T-helper 1 cell (primary cell): ENCODE measurements around the gene PTPRO.
"Not testable (repeated sequence)": the region's sequence is repeated elsewhere in the genome, so short reads cannot be mapped to it uniquely, and the experiment has no call there.

ENCODE experiments used
- DNase-seq, 5 donors: peaks; one replicate each; pipeline ENCODE4 v3.0.0-alpha.2; 2012 to 2020

Gene PTPRO

GRCh38 chr12:15608406-15608805, 286.1 kb downstream of the PTPRO start:
- DNase-seq: no peak

- no peak for DNase-seq
These were observed 286.6 kb downstream of the PTPRO start for GRCh38 chr12:15608941-15609340.

- DNase-seq: no peak
These were observed 291.7 kb downstream of the PTPRO start for GRCh38 chr12:15613981-15614380.

DNA sequence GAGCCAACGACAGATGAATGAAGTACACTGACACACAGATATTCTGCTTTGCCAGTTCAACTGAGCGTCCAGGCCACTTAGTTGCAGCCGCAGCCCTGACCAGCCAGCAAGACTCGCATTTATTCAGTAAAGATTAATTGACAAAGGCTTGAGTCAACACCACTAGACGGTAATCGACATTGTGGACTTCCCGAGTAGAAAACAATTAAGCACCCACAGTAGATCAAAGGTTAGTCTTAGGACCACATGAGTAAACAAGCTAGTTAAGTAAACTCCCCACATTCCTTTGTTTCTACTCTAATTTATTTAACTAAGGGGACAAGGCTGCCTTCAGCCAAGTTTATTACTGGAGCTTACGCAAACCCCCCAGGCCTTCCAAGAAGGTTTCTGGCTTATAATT, 294.2 kb downstream of the PTPRO start:
- not testable (repeated sequence) for DNase-seq

- no peak for DNase-seq
These were observed 298.6 kb downstream of the PTPRO start for GRCh38 chr12:15620741-15621539.

DNA sequence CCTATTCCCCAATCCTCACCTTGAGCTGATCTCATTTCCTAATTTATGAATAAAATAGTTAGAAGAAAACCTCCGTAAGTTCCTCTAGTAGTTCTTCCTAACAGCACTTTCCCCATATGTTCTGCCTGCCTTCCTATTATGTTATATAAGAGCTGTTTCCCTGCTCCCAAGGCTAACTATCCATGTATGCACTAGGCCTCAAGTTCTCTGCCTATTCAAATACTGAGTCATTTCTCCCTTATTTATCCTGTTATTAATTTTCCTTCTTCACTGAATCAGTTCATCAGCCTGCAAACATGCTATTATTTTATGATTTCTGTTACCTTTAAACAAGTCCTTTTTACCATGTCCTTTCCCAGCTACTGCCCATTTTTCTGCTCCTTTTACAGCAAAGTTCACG, 302.8 kb downstream of the PTPRO start:
- DNase-seq: no peak

GRCh38 chr12:15627995-15628945, 306.0 kb downstream of the PTPRO start:
- DNase-seq: no peak

DNA sequence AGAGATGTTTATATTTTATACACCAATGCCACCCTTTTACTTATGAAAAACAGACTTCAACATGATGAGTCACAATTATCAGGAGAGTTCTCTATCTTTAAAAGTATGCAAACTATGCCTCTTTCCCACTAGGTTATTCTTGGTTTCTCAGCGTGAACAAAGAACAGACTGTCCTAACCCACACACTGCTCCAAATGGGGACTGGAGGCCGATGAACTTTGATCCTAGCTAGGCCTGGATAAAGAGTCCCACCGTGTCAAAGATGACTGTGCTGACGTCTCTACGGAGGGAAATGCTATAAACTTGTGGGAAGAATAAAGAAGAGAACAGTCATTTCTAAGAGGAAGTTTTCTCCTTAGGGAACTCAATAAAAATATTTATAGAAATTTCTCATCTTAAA, 306.8 kb downstream of the PTPRO start:
- no peak for DNase-seq

GRCh38 chr12:15629761-15630160, 307.5 kb downstream of the PTPRO start:
- no peak for DNase-seq

DNA sequence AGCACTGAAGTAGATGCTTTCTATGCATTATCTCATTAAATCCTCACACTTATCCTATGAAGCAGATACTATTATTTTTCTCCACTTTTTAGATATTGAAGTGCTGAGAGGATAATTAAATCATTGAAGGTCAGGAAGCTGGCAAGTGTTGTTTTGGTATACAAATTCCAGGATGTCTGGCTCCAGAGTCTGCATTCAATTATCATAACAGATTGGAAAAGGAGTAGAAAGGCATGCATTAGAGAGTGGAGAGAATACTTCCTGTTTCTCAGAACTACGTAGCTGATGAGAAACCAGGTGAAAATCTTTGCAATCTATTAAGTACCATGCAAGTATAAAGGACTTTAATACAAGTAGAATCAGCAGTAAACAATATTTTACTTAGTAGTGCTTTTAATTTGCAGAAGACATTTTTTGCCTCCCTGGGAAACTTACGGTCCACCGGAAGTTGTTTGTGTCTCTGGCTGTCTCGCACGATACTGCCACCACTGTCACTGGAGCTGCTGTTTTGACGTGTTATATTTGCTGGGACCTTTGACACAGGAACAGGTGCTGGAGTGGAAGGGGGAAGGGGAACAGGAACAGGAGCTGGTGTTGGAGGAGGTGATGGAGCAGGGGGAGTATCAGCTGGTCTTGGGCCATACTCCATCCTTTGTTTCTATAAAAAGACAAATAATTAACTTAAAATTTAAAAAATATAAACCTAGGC, 308.9 kb downstream of the PTPRO start:
- no peak for DNase-seq

DNA sequence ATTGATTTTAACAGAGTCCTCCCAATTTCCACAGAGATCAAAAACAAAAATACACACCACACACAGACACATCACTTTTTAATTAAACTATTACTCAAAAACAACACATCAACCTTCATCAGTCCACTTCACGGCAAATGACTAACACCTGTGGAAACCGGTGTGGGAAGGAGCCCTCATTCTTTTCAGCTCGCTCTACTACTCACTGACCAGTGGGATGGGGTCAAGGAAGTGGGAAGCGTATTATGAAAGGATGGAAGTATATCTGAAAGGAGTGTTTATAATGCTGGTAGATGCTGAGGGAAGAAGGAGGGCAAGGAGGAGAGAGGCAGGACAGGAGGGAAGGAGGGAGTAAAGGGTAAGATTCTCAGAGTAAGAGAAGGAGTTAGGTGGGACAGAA, 310.4 kb downstream of the PTPRO start:
- DNase-seq: no peak

- no peak for DNase-seq
These were observed 310.9 kb downstream of the PTPRO start for GRCh38 chr12:15633201-15633600.

GRCh38 chr12:15634010-15634683, 311.8 kb downstream of the PTPRO start:
- no peak for DNase-seq

- DNase-seq: no peak
These were observed 314.0 kb downstream of the PTPRO start for GRCh38 chr12:15636060-15636890.

GRCh38 chr12:15638231-15638630, 315.9 kb downstream of the PTPRO start:
- no peak for DNase-seq

GRCh38 chr12:15644700-15645099, 322.4 kb downstream of the PTPRO start:
- DNase-seq: no peak

- no peak for DNase-seq
These were observed 324.3 kb downstream of the PTPRO start for GRCh38 chr12:15646581-15646980.
